ENCODE data around the gene LRRFIP1. TPM values are rescaled to one million over a fixed set of nuclear protein-coding genes. Genes with fewer than 3 reads are reported as not detected.

The LRRFIP1 gene
- total RNA-seq, 4 donors from 2014 or later = 51.5 to 95.4 (median 65.6) TPM

- Histone ChIP-seq H3K27me3 (no peaks in the 10 kb centered on the region), H3K27ac (no peak overlapping the region), H3K4me3 (no peak overlapping the region), H3K36me3 (peaks cover 0 to 7% (median 0%) of the 10 kb centered on the region in 3 donors), H3K4me1 (no peaks in the 10 kb centered on the region), H3K9me3 (peaks cover 0 to 16% (median 0%) of the 10 kb centered on the region in 4 donors)
- WGBS, 2 donors = 81 to 84% methylated on average over 9 of the region's 9 CpGs
- TF ChIP-seq, protein P1, sequence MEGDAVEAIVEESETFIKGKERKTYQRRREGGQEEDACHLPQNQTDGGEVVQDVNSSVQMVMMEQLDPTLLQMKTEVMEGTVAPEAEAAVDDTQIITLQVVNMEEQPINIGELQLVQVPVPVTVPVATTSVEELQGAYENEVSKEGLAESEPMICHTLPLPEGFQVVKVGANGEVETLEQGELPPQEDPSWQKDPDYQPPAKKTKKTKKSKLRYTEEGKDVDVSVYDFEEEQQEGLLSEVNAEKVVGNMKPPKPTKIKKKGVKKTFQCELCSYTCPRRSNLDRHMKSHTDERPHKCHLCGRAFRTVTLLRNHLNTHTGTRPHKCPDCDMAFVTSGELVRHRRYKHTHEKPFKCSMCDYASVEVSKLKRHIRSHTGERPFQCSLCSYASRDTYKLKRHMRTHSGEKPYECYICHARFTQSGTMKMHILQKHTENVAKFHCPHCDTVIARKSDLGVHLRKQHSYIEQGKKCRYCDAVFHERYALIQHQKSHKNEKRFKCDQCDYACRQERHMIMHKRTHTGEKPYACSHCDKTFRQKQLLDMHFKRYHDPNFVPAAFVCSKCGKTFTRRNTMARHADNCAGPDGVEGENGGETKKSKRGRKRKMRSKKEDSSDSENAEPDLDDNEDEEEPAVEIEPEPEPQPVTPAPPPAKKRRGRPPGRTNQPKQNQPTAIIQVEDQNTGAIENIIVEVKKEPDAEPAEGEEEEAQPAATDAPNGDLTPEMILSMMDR (IDR thresholded peaks at IDR 0.05) = no peak
- no peak for TF ChIP-seq EP300 (IDR thresholded peaks at IDR 0.05)
- no peak for TF ChIP-seq POLR2A (IDR thresholded peaks at IDR 0.05)
- DNase-seq (ENCODE audit: low spot score in 2 of 2) = no peak
Measured at GRCh38 chr2:237648016-237648381, 20.6 kb downstream of the LRRFIP1 start.

- Histone ChIP-seq H3K4me1 (no peaks in the 10 kb centered on the region), H3K27me3 (no peaks in the 10 kb centered on the region), H3K9me3 (peaks cover 0 to 25% (median 0%) of the 10 kb centered on the region in 4 donors), H3K4me3 (no peak overlapping the region), H3K36me3 (peaks cover 0 to 6% (median 0%) of the 10 kb centered on the region in 3 donors), H3K27ac (no peak overlapping the region)
- TF ChIP-seq POLR2A (IDR thresholded peaks at IDR 0.05) (no peak), EP300 (IDR thresholded peaks at IDR 0.05) (no peak)
- TF ChIP-seq, protein P1 (IDR thresholded peaks at IDR 0.05) = no peak
- WGBS, 2 donors = 90 to 91% methylated on average over 17 of the region's 17 CpGs
- no peak for DNase-seq (ENCODE audit: low spot score in 2 of 2)
Measured at GRCh38 chr2:237649541-237650454, 22.4 kb downstream of the LRRFIP1 start.

- Histone ChIP-seq H3K4me1 (no peaks in the 10 kb centered on the region), H3K4me3 (no peak overlapping the region), H3K36me3 (no peaks in the 10 kb centered on the region), H3K27me3 (no peaks in the 10 kb centered on the region), H3K27ac (no peak overlapping the region), H3K9me3 (peaks cover 0 to 25% (median 0%) of the 10 kb centered on the region in 4 donors)
- DNase-seq (ENCODE audit: low spot score in 2 of 2) = no peak
- 90 to 94% methylated on average over 7 of the region's 7 CpGs for WGBS, 2 donors
- TF ChIP-seq, protein P1 (IDR thresholded peaks at IDR 0.05) = no peak
- no peak for TF ChIP-seq EP300 (IDR thresholded peaks at IDR 0.05)
- no peak for TF ChIP-seq POLR2A (IDR thresholded peaks at IDR 0.05)
Measured at GRCh38 chr2:237650455-237650850, 23.1 kb downstream of the LRRFIP1 start.

GRCh38 chr2:237651761-237652160 is 24.4 kb downstream of the LRRFIP1 start:
- Histone ChIP-seq H3K36me3 (no peaks in the 10 kb centered on the region), H3K27ac (no peak overlapping the region), H3K9me3 (peaks cover 0 to 25% (median 0%) of the 10 kb centered on the region in 4 donors), H3K27me3 (no peaks in the 10 kb centered on the region), H3K4me1 (no peaks in the 10 kb centered on the region), H3K4me3 (no peak overlapping the region)
- DNase-seq (ENCODE audit: low spot score in 2 of 2) = no peak
- WGBS, 2 donors = 96 to 97% methylated on average over 10 of the region's 10 CpGs
- TF ChIP-seq, protein P1 (IDR thresholded peaks at IDR 0.05) = no peak
- no peak for TF ChIP-seq EP300 (IDR thresholded peaks at IDR 0.05)
- TF ChIP-seq POLR2A (IDR thresholded peaks at IDR 0.05) = no peak

DNA sequence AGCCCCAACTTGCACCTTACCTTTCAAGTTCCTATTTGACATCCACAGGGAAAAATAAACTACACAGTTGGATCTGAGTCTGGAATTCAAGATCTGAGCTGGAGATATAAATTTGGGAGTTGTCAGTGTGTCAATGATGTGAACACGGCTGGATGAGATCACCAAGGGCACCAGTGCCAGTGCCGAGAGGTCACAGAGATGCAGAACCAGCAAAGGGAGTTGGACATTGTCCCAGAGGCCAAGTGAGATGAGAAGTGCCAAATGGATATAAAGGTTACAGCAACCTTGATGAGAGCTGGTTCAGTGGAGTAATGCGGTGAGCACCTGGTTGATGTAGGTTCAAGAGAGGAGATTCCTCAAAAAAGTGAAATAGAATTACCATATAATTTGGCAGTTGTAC is 24.8 kb downstream of the LRRFIP1 start:
- no peak for TF ChIP-seq EP300 (IDR thresholded peaks at IDR 0.05)
- TF ChIP-seq, protein P1 (IDR thresholded peaks at IDR 0.05) = no peak
- TF ChIP-seq POLR2A (IDR thresholded peaks at IDR 0.05) = no peak
- Histone ChIP-seq H3K27ac (no peak overlapping the region), H3K27me3 (no peaks in the 10 kb centered on the region), H3K36me3 (no peaks in the 10 kb centered on the region), H3K4me1 (no peaks in the 10 kb centered on the region), H3K9me3 (peaks cover 0 to 25% (median 0%) of the 10 kb centered on the region in 4 donors), H3K4me3 (no peak overlapping the region)
- DNase-seq (ENCODE audit: low spot score in 2 of 2) = no peak
- WGBS, 2 donors = 94 to 100% methylated on average over 3 of the region's 3 CpGs
